GM19351 (cell line): Measurements from ENCODE around the gene KAZN.

Source experiments
- ATAC-seq: cut with Tn5 transposase; IDR thresholded peaks from one replicate; pipeline ENCODE4 v1.9.1; 2021; ENCODE audit warnings: mild to moderate bottlenecking, moderate library complexity; ENCODE audit not compliant: unreplicated experiment

The KAZN gene

DNA sequence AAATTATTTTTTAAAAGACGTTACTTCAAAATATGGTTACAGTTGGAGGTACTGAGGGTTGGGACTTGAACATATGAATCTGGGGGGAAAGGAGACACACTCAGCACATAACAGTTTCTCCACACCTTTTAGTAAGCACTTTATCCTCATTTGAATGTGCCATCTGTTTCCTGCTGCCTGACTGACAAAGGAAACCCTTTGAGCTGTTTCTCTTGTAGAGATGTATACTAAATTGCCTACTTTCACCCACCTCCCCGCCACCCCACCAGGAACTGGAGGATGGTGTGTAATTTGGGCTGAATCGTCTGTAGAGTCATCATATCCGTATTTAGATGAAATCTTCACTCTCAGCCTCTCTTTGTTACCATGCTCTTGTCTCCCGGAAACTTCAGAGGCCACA lies 108.1 kb downstream of the KAZN start:
- ATAC-seq = no peak

DNA sequence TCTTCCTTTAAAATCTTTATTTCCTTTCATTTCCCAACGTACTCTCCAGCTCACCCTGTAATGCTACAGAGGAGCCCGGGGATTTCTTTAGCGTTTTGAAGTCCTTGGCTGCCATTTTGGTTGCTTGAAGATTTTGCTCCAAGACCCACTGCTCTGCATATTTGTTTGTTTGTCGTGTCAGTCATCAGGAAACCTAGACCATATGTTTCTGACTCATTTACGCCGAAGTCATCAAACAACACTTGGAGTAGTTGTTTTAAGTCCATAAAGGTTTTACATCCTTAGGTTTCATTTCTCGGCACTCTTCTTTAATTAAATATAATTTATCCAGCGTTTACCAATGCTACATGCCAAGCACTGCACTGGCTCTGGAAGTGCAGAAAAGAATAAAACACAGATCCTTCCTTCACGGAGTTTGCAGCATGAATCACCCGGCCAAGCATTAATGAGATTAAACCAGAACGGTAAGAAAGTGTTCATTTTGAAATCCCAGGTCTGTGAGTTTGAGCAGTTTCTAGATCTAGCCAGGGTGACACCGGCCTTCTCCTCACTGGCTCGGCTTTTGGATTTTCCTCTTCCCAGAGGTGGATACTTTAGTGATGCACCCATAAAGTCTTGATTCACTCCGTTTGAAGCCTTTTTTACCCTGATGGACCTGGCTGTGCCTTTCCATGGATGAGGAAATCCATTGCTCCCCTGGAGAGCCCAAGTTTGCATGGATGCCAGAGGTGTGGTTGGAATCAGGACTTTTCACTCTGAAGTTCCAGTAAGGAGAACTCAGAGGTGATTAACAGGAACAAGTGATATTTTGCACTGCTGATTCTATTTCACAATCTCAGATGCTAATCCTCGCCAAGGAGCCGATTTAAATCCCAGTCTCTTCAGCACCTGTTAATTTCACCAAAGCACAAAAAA lies 109.3 kb downstream of the KAZN start:
- ATAC-seq = no peak

DNA sequence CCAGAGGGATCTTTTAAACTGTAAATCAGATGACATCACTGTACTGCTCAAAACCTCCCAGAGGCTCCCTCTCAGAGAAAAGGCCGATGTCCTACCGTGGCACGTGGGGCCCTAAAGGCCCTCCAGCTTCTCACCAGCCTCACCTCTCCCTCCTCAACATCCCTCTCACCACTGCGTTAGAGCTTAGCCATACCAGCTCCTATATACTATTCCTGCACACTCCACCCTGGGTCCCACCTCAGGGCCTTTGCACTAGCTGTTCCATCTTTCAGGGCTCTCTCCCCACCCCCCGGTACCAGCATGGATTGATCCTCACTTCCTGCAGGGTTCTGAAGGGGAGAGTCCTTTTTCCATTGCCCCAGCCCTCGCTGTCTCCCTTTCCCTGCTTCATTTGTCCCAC lies 111.8 kb downstream of the KAZN start:
- ATAC-seq = no peak

DNA sequence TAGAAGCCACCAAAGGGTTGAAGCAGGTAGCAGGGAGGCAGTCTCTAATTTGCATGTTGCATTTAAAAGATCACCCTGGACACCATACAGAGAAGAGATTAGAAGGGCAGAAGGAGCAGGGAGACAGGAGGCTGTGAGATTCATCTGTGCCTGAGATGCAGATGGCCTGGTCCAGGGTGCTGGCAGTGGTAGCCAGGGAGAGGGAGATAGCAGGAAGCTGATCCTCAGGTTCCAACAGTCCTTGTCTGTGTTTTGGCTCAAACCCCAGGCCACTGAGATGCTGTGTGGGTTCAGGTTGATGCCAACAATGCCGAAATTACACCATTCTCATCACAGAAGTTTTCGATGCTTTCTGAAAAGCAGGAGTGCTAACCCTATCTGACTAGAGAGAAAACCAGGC lies 113.7 kb downstream of the KAZN start:
- no peak for ATAC-seq

DNA sequence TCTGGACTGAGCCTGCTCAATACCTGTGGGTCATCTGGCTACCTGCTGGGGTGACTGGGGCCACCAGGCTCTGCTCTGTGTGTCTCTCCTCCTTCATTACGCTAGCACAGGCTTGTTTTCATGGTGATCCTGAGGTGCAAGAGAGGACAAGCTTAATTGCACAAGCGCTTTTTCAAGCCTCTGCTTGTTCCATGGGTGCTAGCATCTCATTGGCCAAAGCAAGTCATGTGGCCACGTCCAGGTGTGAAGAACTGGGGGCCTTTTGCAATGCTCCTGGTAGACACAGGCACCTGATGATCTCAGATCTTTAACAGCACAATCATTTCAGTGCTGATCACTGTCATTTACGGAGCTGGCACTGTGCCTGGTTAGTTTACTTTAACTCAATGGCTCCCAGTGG lies 114.6 kb downstream of the KAZN start:
- no peak for ATAC-seq

DNA sequence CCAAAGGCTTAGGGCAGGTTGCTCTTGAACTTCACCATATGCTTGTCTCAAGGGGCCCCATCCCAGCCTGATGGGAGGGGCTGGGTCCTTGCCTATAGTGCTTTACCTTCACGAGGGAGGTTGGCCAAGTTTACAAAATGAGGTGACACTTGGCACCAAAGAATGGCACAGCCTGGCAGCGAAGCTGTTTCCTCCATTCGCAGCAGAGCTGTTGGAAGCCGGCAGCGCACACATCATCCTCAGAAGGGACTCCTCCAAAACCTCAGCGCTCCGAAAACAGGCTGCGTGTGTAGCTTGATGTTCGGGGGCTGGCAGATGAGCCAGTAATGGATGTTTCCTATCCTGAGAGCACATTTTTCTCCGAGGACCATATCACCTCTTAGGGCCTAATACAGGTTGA lies 116.8 kb downstream of the KAZN start:
- no peak for ATAC-seq

DNA sequence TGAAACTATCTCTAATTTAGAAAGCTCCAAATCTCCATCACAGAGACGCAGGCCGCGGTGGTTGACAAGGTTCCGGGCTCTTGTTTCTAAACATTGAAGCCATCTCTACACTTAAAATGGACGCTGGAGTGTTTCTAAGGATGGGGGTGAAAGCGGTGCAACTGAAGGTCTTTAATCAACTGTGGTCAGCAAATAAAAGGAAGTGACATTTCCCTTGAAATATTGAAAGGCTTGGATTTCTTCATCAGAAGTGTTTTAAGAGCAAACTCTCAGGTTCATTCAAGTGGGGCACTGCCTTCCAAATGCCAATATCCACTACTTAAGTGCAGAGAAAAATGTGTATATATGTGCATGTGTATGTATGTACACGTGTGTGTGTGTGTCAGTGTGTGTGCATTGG lies 117.3 kb downstream of the KAZN start:
- ATAC-seq = no peak

DNA sequence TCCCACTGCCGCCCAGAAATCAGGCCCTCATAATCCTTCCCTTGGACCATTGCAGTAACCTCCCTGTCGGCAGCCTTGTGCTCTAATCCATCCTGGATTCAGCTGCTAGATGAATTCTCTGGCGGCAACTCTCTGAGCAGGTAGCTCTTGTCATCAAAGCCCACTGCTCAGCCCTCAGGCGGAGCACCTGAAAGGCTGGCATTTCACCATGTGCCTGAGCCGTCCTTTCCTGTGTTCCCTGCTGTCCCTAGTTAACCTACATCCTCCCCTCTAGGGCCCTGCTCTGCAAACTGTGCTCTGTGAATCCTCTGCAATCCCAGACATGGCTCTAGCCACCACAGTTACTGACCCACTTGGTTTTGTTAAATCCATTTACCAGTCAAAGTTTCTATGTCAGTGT lies 118.0 kb downstream of the KAZN start:
- ATAC-seq = no peak

DNA sequence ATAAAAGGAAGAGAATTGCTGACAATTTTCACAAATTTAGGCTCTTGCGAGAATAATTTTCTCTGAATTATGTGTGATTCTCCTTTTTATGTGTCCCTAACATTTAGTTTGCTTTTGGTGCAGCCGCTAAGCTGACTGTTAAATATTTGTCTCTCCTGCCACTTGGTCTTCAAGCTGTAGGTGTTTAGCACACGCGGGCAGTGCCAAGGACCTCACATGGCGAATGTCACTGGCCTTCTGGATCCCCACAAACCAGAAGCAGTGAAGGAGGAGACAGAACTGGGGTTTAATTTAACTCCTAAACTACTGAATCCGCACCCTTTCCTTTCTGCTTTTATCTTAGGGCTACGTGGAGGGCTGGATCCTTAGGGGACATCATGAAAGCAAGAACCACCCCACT lies 120.0 kb downstream of the KAZN start:
- no peak for ATAC-seq

DNA sequence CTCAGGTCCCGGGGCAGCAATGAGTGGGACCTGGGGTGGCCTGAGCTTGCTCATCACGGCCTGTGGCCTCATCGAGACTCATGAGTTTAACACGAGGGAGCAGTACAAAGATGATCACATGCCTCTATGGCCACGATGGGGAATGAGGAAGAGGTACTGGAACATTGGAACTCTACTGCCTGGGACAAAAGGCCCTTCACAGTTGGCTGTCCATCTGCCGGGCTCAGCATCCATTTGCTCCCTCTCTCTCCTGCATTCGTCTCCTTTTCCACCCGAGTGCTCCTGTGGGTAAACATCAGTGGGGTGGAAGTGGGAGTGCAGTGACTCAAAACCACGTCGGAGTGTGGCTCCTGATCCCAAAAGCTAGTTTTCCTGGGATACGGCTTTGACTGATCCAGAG lies 124.9 kb downstream of the KAZN start:
- no peak for ATAC-seq

DNA sequence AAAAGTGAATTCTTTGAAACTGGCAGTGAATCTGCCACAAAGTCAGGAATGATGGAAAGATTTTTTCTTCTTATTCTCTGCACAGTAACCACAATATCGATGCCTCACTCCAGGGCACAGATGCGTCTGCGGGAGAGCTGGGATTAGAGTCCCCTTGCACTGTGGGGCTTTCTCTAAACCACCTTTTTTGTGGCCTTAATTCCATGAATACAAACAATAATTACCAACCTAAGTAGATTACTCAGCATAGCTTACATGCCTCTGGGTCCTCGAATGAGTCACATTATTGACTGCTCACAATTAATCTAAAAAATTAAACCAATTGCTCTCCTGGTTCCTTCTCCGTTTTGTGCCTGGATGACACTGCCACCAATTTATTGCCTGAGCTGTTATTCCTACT lies 125.8 kb downstream of the KAZN start:
- no peak for ATAC-seq

DNA sequence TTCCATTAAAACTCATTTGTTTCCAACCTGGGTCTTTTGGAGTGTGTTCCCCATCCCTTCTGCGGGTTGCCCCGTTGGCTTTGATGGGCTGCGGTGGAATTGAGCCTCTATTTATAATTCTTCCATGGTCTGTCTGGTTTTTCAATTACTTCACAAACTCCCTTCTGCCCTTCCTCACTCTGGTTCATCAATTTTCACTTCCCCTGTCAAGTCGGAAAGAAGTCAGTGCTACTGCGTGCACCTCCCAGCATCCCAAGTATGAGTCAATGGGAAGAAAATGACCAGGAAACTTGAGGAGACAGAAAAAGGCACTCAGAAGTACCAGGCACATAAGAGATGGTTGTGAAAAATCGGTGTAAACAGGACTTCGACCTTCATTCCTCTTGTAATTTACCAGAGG lies 126.2 kb downstream of the KAZN start:
- ATAC-seq = no peak

DNA sequence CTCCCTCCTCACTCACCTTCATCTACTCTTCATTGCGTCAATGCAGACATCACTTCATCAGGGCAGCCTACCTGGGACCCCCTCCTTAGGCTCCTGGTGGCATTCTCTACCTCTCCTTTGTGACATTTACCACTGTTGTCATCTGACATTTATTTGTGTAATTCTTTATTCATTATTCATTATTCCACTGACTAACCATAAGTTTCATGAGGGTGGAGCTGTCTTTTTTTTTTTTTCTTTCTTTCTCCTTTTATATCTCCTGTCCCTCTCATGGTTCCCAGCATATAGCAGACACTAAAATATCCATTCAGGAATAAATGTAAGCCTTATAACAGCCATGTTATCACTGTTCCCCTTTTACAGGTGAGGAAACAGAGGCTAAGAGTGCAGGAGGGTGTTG lies 126.8 kb downstream of the KAZN start:
- no peak for ATAC-seq

DNA sequence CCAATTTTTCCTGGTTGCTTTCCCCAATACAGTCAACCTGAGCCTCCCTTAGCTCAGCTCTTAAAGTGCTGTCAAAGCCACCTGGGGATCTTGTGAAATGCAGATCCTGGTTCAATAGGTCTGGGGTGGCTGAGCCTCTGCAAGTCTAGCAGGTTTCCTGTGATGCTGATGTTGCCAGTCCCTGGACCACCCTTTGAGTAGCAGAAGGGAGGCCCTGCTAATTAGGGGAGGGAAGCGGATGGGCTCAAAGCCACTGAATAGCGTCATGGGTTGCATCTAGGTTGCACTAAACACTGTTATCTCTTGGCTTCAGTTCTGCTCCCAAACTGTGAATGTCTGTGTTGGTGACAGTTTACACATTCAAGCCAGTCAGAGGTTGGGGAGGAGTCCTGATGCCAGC lies 127.2 kb downstream of the KAZN start:
- no peak for ATAC-seq

DNA sequence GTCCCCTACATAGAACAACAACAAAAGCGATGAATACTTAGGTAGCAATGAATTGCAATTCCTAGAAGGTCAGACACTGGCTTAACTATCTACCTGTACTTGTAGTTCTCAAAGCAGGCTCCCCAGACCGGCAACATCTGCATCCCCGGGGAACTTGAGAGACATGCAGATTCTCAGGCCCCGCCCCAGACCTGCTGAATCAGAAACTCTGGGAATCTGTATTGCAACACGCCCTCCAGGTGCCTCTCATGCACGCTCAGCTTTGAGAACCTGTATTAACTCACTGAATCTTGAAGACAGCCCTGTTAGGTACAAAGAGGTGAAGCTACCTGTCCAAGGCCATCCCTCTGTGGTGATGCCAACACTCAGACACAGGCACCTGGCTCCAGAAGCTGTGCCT lies 128.1 kb downstream of the KAZN start:
- ATAC-seq = no peak

DNA sequence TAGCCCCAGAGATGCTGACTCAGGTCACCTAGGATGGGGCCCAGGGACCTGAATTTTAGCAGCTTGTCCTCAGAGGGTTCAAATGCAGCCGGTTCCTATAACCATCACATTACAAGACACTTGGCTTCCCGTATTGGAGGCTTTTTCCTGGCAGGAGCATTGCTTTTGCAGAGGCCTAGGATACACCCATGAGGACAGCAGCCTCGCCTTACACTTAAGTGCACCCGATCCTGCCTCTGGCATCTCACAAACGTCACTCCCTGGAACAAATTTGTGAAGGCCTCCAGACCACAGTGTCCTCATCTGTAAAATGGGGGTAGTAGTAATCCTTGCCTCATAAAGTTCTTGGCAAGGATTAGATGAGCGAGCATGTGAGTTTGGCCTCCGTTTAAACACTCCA lies 130.0 kb downstream of the KAZN start:
- ATAC-seq = no peak

DNA sequence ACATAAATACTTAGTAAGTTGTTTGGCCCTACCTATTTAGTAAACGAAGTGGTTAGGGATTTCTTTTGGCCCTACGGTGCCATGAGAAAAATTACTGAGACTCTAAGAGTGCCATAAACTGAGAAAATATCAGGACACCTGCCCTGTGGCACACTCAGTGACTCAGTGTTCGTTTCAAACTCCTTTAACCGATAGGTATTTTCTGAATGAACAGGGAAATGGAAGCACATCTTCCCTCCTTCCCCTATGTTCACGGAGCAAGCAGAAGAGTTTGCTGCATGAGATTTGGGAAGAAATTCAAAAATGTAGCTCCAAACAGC lies 134.2 kb downstream of the KAZN start:
- no peak for ATAC-seq

DNA sequence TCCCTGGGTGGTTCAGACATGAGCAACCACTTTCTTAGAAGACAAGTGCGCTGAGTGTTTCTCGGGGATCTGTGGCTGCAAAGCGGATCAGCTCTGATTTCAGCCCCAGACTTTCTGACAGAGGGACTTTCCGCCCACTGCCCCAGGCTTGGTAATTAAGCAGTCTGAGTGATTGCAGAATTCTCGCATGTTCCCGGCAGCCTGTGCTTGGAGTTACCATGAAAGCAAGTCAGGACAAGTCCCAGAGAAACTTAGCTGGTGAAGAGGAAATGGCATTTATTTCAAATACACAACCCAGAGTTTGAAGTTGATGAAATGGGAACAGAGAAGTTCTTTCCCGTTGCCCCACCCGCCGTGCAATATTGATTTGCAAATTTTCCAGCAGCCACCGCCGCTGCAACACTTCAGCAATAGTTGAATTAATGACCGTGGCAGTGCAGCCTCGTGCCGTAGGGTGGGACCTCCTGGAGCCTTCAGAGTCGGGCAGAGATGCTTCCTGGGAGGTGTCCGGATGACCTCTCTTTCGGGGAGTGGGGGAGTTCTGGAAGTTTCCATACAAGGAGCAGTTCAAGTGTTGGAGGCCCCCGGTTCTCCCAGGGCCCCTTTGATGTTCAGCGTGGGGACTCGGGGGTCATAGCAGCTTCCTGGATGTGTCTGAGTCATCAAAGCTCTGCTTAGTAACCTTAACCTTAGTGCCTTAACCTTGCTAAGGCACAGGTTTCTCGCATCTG lies 134.7 kb downstream of the KAZN start:
- no peak for ATAC-seq

DNA sequence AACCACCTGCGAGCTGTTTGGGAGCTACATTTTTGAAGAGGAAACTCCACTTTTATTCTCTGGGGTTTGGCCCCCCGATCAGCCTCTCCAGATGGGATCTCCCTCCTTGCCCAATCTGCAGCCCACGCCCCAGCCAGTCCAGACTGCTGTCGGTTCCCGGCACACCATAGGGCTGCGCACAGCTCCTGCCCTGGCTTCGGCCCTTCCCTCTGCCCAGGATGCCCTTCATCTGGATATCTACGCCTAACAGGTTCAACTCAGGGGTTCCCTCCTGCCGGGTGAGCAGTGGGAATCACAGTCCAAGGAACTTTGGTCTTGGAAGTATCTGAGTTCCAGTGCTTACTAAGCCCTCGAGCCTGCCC lies 135.3 kb downstream of the KAZN start:
- ATAC-seq = no peak

DNA sequence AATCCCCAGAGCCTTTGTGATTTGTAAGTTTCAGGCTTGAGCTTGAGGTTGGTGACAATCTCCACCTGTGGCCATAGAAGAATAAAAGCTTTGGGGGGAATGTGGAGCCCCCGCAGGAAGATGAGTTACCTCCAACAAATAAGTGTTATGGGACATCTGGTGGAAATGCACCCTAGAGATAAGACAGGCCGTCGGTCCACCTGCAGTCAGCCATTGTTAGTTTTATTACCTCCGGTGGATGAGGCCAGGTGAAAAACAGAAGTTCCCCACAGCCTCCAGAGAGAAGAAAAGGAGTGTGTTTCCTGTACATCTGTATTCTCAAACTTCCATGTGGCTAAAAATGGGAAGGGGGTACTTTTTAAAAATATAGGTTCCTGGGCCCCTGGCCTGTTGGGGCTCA lies 137.4 kb downstream of the KAZN start:
- no peak for ATAC-seq

DNA sequence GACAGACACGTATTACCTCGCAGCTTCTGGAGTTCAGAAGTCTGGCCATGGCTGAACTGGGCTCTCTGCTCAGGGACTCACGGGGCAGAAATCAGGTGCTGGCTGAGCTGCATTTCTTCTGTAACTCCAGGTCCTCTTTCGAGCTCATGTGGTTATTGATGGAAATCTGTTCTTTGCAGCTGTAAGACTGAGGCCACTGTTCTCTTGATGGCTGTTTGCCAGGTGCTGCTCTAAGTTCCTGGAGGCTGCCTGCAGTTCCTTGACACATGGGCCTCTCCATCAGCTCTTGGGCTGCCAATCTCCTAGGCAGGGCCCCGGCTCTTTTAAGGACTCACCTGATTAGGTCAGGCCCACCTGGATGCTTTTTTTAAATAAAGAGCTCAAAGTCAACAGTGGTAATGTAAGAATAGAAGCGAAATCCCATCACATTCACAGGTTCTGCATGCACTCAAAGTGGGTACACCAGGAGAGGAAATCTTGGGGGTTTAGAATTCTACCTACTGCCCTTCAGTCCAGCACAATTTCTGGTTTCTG lies 139.1 kb downstream of the KAZN start:
- ATAC-seq = no peak

DNA sequence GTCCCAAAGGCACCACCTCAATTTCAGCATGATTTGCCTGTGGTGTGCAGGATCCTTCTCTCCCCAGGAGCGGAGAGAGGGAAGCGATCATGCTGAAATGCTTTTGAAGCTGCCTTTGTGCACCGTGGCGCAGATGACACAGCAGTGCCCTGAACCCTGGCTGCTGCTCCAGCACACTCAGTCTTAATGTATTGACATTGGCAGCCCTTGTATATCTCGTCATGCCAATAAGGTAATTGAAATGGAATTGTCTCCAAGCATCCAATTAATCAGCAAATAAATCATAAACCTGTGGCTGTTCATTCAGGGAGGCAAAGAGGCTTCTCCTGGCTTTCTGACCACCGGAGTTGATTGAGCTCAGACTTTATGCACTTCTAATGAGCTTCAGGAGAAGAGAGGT lies 139.8 kb downstream of the KAZN start:
- no peak for ATAC-seq
